GM12865 (cell line): ENCODE results near the gene RFLNA.

ENCODE experiments used
- DNase-seq: peaks from one replicate; pipeline ENCODE4 v3.0.0; 2010; ENCODE audit warnings: low read depth
- H3K4me3 ChIP-seq: 2 replicates; pipeline ENCODE4 v1.5.1; 2011; ENCODE audit warnings: mild to moderate bottlenecking, low read depth, low read length, control low read depth
- CTCF ChIP-seq: IDR thresholded peaks from 2 replicates; pipeline ENCODE4 v1.5.1; 2011; ENCODE audit warnings: low read length, control low read depth, low read depth, inconsistent platforms; ENCODE audit not compliant: insufficient read depth; ENCODE audit errors: missing control alignments

RFLNA gene

GRCh38 chr12:124323771-124324530 is 29.1 kb downstream of the RFLNA start:
- DNase-seq: no peak
- no peak for TF ChIP-seq CTCF
- no peak overlapping the region for H3K4me3 ChIP-seq

DNA sequence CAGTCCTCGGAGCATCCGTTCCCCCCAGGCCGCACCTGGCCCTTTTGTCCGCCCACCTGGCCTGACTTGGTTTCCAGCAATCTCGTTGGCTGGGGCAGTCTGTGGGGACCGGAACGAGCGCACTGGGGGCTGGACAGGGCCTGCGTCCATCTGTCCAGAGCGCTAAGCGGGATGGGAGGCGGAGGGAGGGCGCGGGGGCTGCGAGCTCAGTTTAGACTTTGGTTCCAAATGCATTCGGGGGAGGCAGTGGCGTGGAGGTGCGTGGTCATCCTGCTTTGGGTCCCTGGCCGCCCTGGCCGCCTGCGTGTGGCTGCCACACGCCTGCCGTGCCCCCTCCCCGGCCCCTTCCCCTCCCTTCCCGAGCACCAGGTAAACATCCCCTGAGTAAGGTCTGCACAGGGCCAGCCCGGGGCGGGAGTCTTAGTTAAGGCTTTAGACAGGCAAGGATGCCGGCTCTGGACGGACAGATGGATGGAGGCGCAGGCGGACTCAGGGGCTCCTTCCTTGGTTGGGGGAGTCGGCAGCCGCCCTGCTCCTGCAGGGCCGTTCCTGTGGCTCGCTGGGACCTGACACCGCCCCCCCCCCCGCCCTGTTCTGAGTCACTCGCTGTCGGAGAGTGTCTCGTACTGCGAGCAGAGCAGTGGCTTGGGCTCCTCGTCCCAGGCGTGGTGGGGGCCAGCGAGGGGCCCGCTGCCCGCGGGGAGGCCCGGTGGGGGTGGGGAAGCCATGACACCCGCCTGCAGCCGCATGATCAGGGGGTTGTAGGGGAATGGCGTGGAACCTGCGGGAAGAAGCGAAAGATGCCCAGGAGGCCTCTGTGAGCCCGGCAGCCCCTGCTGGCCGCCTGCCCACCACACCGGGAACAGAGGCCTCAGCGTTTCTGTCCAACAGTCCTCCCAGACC is 30.2 kb downstream of the RFLNA start:
- DNase-seq: no peak
- TF ChIP-seq CTCF: no peak
- H3K4me3 ChIP-seq: no peak overlapping the region

- TF ChIP-seq CTCF: no peak
- no peak for DNase-seq
- no peak overlapping the region for H3K4me3 ChIP-seq
Observed at GRCh38 chr12:124326104-124326503, 31.2 kb downstream of the RFLNA start.

GRCh38 chr12:124326871-124327270 is 32.0 kb downstream of the RFLNA start:
- no peak for TF ChIP-seq CTCF
- DNase-seq: no peak
- no peak overlapping the region for H3K4me3 ChIP-seq

GRCh38 chr12:124327362-124328043 is 32.6 kb downstream of the RFLNA start:
- no peak for TF ChIP-seq CTCF
- H3K4me3 ChIP-seq: no peak overlapping the region
- no peak for DNase-seq

DNA sequence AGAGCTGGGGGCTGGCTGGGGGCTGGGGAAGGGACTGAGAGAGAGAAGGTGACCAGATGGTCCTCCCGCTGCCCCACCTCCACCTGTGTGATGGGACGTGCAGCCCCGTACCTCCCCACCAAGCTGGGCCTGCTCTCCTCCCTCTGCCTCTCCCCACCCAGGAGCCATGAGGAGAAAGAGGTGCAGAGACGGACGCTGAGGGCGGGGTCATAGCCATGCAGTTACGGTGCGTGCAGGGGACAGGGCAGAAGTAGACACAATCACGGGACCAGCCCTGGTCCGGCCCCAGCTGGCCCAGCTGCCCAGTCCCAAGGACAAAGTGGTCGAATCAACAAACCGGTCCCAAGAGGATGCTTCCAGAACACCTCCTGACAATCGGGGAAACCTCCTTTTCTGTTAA is 33.2 kb downstream of the RFLNA start:
- no peak for TF ChIP-seq CTCF
- no peak for DNase-seq
- no peak overlapping the region for H3K4me3 ChIP-seq
